Measurements from ENCODE around the gene GRIN3B.

GRIN3B gene

GRCh38 chr19:991932-992669, 8.1 kb upstream of the GRIN3B start:
- no peak for DNase-seq

DNA sequence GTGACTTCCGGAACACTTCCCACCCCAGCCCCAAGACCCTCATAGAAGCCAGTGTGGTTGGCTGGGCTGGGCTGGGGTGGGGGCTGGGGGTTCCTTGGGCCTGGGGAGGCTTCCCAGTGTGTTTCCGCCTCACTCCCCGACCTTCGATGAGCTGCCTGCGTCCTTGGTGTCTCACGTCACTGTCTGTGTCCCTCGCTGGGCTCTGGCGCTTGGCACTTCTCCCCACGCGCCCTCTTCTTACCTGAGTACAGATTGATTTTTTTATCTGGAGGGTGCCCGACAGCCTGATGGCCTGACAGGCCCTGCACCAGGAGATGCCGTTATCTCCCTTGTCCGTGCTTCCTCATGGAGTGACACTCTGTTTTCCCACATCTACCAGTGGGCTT, 7.6 kb upstream of the GRIN3B start:
- no peak for DNase-seq

DNA sequence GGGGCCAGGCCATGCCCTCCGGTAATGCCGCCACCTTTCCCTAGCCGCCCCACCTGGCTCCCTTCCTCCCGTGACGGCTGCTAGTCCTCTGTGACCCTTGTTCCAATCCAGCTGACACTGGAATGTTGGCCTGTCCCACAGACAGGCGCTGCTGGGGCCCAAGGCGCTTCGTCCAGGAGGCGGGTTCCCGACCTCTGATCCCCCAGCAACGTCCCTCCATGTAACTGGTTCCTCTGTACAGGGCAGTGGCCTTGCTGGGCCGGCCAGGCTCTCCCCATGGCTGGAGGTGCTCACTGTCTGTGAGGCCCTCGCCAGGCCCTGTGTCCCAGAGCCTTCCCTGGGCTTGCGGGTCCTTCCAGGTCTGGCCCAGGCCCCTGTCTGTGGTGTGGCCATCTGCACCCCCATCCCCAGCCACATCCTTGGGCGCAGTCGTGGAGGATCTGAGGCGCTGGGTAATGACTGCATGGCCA, 6.8 kb upstream of the GRIN3B start:
- DNase-seq, result no peak

GRCh38 chr19:993831-994393, 6.3 kb upstream of the GRIN3B start:
- no peak for DNase-seq

- no peak for DNase-seq
Observed at GRCh38 chr19:994516-994915, 5.7 kb upstream of the GRIN3B start.

- DNase-seq, result no peak
Observed at GRCh38 chr19:995051-995827, 5.0 kb upstream of the GRIN3B start.

GRCh38 chr19:996051-996838, 4.0 kb upstream of the GRIN3B start:
- no peak for DNase-seq

GRCh38 chr19:998064-998463, 2.2 kb upstream of the GRIN3B start:
- no peak for DNase-seq

DNA sequence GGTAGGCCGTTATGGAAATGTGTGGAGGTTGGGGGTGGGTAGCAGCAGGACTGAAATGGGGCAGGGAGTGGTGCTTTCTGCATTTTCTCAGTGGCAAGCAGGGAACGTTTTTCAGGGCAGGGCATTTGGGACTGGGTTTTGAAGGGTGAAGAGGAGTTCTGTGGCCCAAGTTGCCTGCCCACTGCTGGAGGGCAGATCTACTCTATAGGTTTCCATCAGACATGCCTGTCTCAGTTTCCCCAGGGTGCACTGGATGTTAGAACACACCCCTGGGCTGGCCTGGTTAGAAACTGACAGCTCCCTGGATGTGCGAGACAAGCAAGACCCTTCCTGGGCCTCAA, 870 bp upstream of the GRIN3B start:
- no peak for DNase-seq

DNA sequence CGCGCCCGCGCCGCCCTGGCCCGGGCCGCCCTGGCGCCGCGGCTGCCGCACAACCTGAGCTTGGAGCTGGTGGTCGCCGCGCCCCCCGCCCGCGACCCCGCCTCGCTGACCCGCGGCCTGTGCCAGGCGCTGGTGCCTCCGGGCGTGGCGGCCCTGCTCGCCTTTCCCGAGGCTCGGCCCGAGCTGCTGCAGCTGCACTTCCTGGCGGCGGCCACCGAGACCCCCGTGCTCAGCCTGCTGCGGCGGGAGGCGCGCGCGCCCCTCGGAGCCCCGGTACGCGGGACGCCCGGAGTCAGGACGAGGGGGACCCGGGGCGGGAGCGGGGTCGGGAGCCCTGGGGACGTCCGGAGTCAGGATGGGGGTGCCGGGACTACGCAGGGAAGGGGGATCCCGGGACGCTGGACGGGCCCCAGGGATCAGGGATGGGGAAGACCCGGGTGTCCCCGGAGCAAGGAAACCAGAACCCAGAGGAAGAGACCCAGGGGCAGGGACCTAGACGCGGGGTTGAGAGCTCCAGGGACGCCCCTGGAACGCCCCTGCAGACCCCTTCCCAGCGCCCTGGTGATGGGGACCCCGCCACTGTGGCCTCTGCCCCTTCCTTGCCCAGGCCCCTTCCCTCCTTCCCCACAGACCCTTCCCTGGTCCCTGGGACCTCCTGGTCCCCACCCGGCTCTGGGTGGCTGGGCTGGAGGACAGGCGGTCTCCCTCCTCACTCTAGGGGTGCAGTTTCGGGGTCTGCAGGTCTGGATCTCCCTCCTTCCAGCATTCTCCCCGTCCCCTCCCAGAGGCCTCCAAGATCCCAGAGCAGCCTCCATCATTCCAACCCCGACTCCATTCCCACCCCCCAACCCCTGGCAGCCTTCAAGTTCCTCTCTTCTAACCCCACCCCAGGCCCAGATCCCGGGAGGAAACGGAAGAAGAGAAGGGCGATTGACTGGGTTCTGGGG, 645 bp downstream of the GRIN3B start:
- no peak for DNase-seq

- peak; percentile 30 to 35 for DNase-seq
Observed at GRCh38 chr19:1001538-1002166, 1.4 kb downstream of the GRIN3B start.

- DNase-seq, result no peak
Observed at GRCh38 chr19:1002600-1002999, 2.4 kb downstream of the GRIN3B start.

- DNase-seq, result no peak
Observed at GRCh38 chr19:1003283-1003682, 3.1 kb downstream of the GRIN3B start.

GRCh38 chr19:1004204-1004802, 4.1 kb downstream of the GRIN3B start:
- DNase-seq, result no peak

GRCh38 chr19:1004803-1005664, 4.8 kb downstream of the GRIN3B start:
- no peak for DNase-seq

- DNase-seq, result no peak
Observed at GRCh38 chr19:1006711-1007398, 6.6 kb downstream of the GRIN3B start.

- no peak for DNase-seq
Observed at GRCh38 chr19:1007399-1008251, 7.4 kb downstream of the GRIN3B start.

- no peak for DNase-seq
Observed at GRCh38 chr19:1008268-1009040, 8.2 kb downstream of the GRIN3B start.
